Fibroblast of the aortic adventitia (primary cell): ENCODE data around the gene NRBF2. TPM values are rescaled to one million over a fixed set of nuclear protein-coding genes. Genes with fewer than 3 reads are reported as not detected.
A peak's percentile ranks its signal among the peaks of the same experiment; 100 is the strongest.
"Not testable (repeated sequence)": the region's sequence is repeated elsewhere in the genome, so short reads cannot be mapped to it uniquely, and the experiment has no call there.

Experiments used
- DNase-seq: peaks from one replicate; pipeline ENCODE4 v3.0.0-alpha.2; 2010; ENCODE audit warnings: low read depth
- H3K4me3 ChIP-seq: 2 replicates; pipeline ENCODE4 v1.5.1; 2011; ENCODE audit warnings: low read depth, mild to moderate bottlenecking, control low read depth, low read length, moderate library complexity
- total RNA-seq: library from RNA; depleted of rRNA; stranded (reverse); fragments of >200 nt; gene quantifications from 2 replicates; pipeline ENCODE4 v1.2.3, GENCODE V29; 2012; ENCODE audit warnings: low replicate concordance
- TF ChIP-seq, protein P1 (sequence below): IDR thresholded peaks from 2 replicates; pipeline ENCODE4 v1.5.1; 2011; ENCODE audit warnings: mild to moderate bottlenecking, low read length, control low read depth, inconsistent platforms; ENCODE audit not compliant: insufficient read depth

The NRBF2 gene
- total RNA-seq, 1 donor: 26.6 TPM

DNA sequence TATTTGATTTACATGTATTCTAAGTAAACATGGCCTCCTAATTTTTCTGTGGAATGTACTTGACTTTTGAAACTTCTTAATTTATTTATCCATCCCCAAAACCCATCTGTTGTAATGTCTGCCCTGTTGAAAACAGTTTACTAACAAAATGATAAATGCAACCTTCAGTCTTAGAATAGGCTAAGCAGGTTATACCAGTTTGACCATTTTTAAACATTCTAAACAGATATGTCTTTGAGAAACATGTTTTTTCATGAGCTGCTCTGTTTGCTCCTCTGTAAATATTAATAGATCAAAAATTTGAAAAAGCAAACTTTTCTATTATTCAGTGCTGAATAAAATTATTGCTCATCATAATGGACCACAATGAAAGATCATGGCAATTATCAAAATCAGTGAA is 33.4 kb upstream of the NRBF2 start:
- TF ChIP-seq, protein P1, sequence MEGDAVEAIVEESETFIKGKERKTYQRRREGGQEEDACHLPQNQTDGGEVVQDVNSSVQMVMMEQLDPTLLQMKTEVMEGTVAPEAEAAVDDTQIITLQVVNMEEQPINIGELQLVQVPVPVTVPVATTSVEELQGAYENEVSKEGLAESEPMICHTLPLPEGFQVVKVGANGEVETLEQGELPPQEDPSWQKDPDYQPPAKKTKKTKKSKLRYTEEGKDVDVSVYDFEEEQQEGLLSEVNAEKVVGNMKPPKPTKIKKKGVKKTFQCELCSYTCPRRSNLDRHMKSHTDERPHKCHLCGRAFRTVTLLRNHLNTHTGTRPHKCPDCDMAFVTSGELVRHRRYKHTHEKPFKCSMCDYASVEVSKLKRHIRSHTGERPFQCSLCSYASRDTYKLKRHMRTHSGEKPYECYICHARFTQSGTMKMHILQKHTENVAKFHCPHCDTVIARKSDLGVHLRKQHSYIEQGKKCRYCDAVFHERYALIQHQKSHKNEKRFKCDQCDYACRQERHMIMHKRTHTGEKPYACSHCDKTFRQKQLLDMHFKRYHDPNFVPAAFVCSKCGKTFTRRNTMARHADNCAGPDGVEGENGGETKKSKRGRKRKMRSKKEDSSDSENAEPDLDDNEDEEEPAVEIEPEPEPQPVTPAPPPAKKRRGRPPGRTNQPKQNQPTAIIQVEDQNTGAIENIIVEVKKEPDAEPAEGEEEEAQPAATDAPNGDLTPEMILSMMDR: no peak
- no peak for DNase-seq
- H3K4me3 ChIP-seq: no peak overlapping the region

DNA sequence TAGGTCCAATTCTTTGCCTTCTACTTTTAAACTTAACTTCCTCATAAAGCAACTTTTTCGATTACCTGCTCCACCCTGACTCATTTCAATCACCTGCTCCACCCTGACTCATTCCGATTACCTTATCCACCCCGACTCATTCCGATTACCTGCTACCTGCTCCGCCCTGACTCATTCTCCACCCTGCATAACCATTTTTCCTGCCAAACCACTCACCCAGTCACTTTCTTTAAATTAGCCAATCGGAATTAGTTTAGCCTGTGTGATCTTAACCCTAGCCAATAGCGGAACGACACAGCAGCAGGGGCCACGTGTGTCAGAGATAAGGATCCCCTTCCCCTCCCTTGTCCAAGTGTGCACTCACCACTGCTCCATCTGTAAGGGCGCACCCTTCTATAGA is 32.0 kb upstream of the NRBF2 start:
- DNase-seq, H3K4me3 ChIP-seq: not testable (repeated sequence)

DNA sequence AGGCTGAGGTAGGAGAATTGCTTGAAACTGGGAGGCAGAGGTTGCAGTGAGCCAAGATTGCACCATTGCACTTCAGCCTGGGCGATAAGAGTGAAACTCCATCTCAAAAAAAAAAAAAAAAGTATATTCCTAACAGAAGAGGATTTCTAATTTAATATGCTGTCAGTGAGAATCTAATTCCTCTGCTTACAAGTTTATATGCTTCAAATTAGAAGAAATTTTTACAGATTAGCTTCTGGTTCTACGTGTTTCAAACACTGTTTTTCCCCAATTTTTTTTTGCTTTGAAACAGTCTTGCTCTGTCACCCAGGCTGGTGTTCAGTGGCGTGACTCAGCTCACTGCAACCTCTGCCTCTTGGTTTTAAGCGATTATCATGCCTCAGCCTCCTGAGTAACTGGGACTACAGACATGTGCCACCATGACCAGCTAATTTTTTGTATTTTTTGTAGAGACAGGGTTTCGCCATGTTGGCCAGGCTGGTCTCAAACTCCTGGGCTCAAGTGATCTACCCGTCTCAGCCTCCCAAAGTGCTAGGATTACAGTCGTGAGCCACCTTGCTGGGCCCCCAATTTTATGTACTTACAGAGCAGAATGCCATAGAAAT is 30.7 kb upstream of the NRBF2 start:
- not testable (repeated sequence) for H3K4me3 ChIP-seq, DNase-seq

DNA sequence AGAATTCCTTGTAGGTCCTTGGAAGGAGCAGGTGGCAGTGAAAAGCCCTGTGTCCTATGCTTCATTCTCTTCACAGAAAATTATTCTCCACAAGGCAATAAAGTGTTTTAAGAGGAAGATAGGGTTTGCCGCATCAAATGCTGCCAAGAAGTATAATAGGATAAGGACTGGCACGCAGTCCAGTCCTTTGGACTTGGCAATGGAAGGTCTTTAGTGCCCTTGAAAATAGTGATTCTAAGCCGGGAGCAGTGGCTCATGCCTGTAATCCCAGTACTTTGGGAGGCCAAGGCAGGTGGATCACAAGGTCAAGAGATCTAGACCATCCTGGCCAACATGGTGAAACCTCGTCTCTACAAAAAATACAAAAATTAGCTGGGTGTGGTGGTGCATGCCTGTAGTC is 29.9 kb upstream of the NRBF2 start:
- not testable (repeated sequence) for H3K4me3 ChIP-seq, DNase-seq

DNA sequence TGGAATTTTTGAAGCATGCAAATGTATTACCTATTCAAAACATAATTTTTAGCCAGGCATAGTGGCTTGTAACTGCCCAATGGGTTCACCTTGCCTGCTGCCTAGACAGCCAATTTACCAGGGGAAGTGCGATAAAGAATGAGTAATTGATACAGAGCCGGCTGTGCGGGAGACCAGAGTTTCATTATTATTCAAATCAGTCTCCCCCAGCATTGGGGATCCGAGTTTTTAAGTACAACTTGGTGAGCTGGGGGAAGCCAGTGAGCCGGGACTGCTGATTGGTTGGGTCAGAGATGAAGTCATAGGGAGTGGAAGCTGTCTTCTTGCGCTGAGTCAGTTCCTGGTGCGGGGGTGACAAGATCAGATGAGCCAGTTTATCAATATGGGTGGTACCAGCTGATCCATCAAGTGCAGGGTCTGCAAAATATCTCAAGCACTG is 29.1 kb upstream of the NRBF2 start:
- TF ChIP-seq, protein P1: no peak
- no peak for DNase-seq
- no peak overlapping the region for H3K4me3 ChIP-seq

DNA sequence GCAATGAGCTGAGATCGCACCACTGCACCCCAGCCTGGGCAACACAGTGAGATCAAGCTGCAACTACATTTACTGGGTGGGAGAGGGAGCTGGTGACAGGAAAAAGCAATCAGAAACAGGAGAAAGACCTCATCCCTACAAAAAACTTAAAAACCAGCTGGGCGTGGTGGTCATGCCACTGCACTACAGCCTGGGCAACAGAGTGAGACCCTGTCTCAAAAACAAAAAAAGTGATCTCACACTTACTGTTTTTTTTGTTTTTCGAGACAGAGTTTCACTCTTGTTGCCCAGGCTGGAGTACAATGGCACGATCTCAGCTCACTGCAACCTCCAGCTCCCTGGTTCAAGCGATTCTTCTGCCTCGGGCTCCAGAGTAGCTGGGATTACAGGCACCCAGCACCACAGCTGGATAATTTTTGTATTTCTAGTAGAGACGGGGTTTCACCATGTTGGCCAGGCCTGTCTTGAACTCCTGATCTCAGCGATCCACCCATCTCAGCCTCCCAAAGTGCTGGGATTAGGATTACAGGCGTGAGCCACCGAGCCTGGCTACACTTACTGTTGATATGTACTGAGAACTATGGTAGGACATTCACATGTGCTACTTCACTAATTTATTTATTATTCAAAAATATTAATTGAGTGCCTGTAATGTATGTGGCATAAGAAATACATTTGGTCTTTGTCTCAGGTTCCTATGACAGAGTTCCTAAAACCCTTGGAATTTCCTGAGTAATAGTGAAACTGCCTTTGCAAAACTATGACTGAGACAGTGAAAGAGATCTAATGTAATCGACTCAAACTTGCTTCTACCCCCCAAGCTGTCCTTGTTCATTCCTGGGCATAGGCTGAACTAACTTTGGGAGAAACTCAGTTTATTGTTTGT is 27.7 kb upstream of the NRBF2 start:
- no peak overlapping the region for H3K4me3 ChIP-seq
- TF ChIP-seq, protein P1: no peak
- DNase-seq: peak; percentile 65

DNA sequence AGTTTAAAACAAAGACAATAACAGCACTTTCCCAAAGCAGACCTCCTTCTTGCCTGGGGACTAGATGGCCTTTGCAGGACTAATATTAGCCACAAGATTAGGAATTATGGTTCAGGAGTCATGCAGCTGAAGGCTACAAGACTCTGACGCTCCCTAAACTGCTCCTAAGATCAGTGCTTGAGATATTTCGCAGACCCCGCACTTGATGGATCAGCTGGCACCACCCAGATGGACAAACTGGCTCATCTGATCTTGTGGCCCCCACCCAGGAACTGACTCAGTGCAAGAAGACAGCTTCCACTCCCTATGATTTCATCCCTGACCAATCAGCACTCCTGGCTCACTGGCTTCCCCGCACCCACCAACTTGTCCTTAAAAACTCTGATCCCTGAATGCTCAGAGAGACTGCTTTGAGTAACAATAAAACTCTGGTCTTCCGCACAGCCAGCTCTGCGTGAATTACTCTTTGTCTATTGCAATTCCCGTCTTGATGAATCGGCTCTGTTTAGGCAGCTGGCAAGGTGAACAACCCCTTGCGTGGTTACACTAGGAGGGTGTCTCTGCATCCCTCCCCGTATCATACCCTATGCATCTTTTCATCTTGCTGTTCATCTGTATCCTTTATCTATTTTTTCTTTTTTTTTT is 26.9 kb upstream of the NRBF2 start:
- TF ChIP-seq, protein P1: no peak
- DNase-seq: peak; percentile 64

DNA sequence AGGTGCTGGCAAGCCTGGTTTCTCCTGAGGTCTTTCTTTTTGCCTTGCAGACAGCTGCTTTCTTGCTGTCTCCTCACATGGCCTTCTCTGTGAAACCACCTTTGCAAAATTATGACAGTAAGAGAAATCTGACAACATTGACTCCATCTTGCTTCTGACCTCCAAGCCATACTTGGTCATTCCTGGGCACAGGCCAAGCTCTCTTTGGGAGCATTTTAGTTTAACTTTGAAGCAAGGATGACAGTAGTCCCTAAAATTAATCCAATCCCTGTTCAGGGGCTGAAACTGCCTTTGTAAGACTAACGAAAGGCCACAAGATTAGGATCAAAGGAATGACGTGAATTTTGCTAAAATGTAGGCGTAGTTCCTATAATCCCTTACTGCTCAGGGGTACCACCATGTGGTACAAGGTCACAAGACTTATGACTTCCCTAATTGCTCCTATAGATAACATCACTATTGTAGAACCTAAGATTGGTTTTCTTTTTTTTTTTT is 25.1 kb upstream of the NRBF2 start:
- H3K4me3 ChIP-seq: no peak overlapping the region
- DNase-seq: no peak
- TF ChIP-seq, protein P1: no peak

More for the DNA sequence above, 26.9 kb upstream of the NRBF2 start:
- no peak overlapping the region for H3K4me3 ChIP-seq
